GM19043 (cell line): ENCODE results near the gene KDM5A.
"Not testable (repeated sequence)": the region's sequence is repeated elsewhere in the genome, so short reads cannot be mapped to it uniquely, and the experiment has no call there.

ENCODE experiments used
- ATAC-seq: cut with Tn5 transposase; IDR thresholded peaks from one replicate; pipeline ENCODE4 v1.9.1; 2021; ENCODE audit warnings: low read depth; ENCODE audit not compliant: unreplicated experiment

The KDM5A gene

DNA sequence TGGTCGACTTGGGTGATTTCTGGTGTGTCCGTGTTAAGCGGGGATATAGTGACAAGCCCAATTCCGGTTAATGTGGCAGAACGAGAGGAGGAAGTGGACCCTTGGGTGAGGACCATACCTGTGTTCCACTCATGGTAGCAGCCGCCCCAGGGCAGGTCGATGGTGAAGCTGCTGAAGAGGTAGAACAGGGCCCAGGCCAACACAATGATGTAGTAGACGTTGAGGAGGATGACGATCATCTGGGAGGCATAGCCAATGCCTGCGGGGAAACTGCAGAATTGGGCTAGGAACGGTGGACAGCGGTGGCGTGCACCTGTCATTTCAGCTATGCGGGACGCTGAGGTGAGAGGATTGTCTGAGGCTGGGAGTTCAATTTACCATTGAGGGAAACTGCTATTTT is 146.6 kb downstream of the KDM5A start:
- ATAC-seq, result no peak

DNA sequence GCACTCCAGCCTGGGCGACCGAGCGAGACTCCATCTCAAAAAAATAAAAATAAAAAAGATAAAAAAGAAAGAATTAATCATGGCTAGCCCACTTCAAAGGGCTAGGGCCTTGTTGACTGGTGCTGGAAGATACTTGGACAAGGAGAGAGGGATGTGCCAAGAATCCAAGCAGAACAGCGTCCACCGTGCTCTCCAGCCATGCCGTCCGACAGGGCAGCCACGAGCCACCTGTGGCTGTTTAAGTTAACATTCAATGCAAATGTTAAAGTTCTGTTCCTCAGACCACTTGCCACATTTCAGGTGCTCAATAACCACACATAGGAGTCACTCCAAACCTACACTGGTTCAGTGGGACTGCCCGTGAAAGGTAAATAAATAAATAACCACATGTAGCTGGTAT is 147.9 kb downstream of the KDM5A start:
- no peak for ATAC-seq

DNA sequence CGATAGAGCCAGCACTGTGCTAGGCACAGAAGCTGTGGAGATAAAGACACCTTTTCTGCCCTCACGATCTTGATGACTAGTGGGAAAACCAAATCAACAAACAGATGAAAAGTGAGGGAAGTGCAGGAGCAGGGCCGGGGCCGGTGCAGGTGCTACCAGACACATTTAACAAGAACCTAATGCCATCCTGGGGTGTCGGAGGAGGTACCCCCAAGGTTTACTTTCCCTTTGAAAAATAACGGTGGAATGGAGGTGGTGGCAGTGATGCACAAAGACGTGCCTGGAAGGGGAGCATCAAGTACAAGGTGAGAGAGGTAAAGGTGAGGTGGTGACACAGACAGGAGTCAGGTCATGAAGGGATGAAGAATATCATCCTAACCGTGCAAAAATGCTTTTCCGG is 148.6 kb downstream of the KDM5A start:
- ATAC-seq, result no peak

DNA sequence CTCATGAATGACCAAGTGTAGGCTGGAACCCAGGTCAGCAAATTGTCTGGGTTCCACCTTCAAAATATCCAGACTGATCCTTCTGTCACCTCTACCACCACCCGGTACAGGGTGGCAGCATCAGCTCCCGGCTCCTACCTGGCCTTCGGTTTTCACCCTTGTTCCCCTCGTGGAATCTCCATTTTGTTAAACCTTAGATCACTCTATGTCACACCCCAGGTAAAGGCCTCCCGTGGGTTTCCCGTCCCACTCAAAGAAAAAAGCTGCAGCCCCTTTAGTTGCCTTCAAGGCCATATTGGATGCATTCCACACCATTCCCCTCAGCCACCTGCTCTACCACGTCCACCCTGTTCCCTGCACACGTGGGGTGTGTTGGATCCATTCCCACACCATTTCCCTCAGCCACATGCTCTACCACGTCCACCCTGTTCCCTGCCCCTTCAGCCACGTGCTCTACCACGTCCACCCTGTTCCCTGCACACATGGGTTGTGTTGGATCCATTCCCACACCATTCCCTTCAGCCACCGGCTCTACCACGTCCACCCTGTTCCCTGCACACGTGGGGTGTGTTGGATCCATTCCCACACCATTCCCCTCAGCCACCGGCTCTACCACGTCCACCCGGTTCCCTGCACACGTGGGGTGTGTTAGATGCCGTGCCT is 150.3 kb downstream of the KDM5A start:
- ATAC-seq, result no peak

DNA sequence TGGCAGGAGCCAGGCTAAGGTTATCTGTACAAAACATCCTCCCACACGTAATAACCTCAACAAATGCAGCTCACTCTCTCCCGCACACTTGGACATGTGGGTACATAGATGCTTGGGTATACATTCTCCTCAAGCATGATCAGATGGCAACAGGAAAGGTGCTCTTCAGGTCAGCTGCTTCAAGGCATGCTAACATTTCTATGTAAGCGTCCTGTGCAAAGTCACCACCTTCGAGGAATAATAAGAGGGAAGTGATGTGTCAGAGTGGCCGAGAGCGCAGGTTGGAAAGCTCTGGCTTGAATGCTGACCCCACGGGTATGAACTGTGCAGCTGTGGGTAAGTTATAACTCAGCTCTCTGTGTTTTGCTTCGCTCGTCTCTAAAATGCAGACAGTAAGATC is 151.0 kb downstream of the KDM5A start:
- ATAC-seq, result no peak

DNA sequence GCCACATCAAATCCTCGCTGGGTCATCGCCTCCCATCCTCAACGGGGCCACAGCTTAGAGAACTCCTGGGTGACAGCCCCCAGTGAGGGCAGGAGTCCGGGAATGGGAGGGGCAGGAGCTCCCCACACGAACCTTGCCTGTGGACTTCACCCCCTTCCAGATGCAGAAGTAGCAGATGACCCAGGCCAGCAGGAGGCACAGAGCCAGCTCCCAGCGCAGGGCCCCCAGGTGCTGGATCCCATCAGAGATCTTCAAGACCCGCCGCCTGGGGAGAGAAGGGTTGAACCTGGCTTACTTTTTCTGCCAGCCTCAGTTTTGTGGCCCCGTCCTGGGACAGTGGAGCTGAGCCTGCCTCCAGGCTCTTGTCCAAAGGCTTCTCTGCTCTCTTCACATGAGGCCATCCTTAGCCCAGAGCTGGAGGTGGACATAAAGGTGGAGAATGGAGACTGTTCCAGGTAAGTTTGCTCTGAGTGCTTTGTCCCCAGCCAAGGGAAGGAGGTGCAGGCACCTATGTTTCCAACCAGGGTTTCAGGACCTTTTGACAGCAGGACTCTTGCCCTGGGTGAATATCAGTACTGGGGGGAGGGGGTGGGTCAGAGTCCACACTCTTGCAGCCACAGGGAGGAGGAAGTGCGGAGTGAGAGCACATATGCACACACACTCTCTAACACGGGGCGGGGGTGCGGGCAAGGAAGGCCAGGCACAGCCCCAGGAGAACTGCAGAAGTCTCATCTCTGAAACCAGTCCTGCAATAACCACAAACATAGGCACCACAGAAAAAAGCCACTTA is 151.9 kb downstream of the KDM5A start:
- ATAC-seq, result no peak

DNA sequence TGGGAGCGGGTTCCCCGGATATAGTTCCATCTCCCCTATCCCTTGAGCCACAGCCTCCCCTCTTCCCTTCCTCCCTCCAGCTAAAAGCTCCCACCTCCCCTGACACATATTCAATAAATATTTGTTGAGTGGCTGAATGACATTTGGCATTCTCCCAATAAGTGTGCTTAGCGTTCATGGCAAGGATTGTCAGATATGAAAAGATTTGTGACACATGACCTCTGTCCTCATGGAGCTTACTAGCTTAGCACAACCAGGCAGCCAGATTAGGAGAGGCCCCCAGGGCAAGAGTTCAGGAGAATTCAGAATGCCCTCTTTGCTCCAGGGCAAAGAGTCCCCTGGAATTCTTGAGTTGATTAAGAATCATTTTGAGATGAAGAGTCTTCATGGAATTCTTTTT is 152.7 kb downstream of the KDM5A start:
- ATAC-seq, result no peak

DNA sequence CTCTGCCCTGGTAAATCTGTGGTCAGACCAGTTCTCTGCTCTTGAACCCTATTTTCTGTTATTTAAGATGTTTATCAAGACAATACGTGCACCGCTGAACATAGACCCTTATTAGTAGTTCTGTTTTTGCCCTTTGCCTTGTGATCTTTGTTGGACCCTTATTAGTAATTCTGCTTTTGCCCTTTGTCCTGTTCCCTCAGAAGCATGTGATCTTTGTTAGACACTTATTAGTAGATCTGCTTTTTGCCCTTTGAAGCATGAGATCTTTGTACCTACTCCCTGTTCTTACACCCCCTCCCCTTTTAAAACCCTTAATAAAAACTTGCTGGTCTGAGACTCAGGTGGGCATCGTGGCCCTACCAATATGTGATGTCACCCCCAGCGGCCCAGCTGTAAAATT is 153.2 kb downstream of the KDM5A start:
- not testable (repeated sequence) for ATAC-seq

DNA sequence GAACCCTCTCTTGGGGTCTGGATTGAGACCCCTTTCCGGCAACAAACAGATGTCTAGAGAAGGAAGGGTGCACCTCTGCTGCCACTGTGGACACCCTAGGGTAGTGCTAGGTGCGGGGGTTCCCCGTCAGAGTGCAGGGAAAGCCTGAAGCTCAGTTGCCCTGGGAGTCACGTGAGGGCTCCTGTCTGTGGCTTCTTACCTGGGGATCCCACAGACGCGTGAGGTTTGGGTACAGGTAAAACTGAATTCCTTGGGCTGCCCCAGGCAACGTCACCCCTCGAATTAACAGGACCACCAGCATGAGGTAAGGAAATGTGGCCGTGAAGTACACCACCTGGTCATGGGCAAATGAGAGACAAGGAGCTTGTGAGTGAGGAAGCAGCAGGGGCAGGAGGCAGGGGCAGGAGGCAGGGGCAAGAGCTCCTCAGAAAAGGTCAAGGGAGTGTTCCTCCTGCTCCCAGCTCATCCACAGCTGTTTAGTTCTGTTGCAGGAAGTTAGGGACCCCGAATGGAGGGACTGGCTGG is 154.2 kb downstream of the KDM5A start:
- ATAC-seq, result no peak

DNA sequence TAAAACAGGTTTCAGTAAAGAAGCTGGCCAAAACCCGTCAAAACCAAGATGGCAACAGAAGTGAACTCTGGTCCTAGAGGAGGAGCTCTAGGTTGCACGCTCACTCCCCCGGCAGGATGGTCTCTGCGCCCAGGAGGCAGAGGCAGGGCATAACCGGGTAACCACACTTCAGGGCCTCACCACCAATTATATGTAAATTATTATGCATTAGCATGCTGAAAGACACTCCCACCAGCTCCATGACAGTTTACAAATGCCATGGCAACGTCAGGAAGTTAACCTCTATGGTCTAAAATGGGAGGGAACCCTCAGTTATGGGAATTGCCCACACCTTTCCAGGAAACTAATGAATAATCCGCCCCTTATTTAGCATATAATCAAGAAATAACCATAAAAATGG is 155.1 kb downstream of the KDM5A start:
- ATAC-seq, result no peak

DNA sequence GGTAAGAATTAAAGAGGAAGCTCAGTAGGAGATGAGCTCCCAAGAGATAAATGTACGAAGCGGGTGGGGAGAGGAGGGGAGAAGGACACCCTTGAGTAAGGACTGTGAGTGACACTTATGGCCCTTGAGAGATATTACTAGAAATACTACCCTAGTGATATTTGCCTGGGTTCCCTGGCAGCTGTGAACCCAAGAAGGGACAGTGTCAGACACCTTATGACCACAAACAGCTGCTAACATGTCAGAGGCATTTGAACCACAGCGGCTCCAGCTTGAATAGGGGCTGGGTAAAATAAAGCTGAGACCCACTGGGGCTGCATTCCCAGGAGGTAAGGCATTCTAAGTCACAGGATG is 155.5 kb downstream of the KDM5A start:
- ATAC-seq, result no peak

DNA sequence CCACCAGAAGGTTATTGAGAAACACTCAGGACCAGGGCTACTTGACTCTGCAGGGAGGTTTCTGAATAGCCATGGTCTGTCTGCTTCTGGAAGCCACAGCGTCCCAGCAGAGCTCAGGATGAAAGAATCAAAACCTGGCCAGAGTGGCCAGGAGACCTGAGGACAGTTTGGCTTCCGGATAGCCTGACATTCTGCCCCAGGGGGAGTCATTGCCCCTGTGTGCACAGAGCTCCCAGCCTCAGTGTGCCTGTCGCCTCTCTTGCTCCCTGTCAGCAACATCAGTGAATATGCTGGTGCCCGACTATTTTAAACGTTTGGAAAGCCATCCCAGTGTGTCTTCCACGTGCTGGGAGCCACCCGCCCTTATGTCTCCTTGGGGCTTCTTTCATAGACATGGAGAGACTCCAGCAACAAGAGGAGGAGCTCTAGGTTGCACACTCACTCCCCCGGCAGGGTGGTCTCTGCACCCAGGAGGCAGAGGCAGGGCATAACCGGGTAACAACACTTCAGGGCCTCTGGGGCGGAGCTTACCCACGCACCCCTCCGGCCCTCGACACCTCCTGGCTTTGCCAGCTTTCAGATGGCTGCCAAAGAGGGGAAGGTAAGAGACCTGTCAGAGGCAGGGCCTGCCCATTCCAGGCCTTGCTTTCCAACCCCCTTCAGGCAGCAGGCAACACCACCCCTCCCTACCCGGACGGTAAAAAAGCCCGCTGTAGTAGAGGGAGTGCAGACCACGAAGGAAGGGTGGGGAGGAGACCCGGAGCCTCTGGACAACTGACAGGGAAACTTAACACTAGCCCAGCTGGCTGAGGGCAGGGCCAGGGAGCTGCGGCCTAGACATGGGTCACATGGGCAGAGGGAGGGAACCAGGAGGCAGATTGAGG is 156.1 kb downstream of the KDM5A start:
- ATAC-seq, result no peak

DNA sequence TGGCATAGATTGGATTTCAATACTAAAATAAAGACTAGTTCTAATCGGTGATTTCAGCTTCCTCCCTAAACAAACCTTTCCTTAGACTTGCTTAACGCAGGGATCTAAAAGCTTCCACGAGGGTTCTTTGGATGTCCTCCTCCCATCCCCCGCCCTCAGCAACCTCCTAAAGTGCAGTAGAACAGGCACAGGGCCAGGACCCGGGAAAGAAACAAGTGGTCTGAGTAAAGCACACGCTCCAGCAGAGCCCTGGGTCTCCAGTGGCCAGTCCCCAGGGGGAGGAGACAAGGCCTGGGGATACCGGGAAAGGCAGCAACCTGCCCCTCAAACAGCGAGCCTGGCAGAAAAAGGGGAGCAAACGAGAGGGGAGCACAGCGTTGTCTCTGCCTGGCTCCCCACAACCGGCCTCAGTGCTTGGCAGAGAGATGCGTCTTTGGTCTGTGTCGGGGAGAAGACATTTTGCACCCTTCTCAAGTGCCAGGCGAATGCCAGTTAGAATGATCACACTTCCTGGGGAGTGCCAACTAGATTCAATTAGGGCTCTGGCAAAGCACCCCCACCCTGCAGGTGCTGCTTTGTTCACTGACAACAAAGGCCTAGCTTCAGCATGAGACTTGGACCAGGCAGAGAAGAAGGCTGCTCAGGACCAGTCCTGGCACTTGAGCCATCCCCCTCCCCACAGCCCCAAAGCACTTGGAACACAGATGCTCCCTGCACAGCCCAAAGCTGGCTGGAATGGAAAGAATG is 158.0 kb downstream of the KDM5A start:
- no peak for ATAC-seq
